GM21825 (cell line): ENCODE data around the gene FOXA2.
"Not testable (repeated sequence)": the region's sequence is repeated elsewhere in the genome, so short reads cannot be mapped to it uniquely, and the experiment has no call there.

ENCODE experiments used
- ATAC-seq: cut with Tn5 transposase; IDR thresholded peaks from one replicate; pipeline ENCODE4 v1.9.1; 2021; ENCODE audit warnings: mild to moderate bottlenecking, moderate library complexity; ENCODE audit not compliant: unreplicated experiment

Gene FOXA2

DNA sequence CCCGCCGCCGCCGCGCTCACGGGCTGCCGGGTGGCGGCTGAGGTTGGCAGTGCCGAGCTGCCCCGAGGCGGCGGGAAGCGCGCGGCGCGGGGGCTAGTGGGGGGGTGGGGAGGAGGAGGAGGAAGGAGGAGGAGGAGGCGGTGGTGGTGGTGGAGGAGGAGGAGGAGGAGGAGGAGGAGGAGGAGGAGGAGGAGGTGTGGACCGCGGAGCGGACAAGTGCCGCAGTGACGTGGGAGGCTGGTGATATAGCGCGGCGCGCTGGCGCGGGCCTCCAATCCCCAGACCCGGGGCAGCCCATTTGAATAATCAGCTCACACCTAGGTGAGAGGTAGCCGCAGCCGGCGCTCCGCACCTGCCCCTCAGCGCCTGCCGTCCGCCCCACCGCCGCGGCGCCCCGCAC, at the start of gene FOXA2:
FOXA2 (minus strand) TSS at position 51 of the 400 bp plus-strand sequence. CDS start 294 bp downstream, outside the sequence.
- ATAC-seq = no peak

- no peak for ATAC-seq
Observed at GRCh38 chr20:22630701-22631100, 46.3 kb upstream of the FOXA2 start.

DNA sequence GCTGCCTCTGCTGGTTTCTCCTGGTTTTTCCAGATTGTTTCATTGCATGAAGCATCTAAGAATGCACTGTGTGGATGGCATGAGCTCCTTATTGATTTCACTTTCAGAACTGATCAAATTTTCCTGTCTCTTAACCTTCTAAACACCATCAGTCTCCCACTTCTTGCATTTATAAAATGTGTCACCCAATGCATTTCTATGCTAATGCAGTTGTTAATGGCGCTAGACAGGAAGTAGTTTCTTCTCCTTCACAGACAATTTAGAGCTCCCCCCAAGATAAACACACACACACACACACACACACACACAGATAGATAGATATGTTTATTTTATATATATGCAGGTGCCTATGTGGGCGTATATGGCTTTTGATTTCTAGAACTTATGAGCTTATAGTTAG, 45.6 kb upstream of the FOXA2 start:
- ATAC-seq = no peak

GRCh38 chr20:22629447-22629846, 45.1 kb upstream of the FOXA2 start:
- no peak for ATAC-seq

DNA sequence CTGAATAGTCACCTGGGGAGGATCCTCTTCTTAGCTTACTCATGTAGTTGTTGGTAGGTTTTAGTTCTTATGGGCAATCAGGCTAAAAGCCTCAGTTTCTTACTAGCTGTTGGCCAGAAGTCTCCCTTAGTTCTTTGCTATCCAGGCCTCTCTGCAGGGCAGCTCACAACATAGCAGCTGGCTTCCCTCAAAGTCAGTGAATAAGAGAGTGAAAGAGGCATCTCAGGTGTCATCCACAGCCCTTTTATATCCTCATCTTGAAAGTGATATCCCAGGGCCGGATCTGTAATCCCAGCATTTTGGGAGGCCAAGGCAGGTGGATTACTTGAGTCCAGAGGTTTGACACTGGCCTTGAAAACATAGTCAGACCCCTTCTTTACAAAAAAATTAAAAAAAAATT, 42.1 kb upstream of the FOXA2 start:
- ATAC-seq = no peak

DNA sequence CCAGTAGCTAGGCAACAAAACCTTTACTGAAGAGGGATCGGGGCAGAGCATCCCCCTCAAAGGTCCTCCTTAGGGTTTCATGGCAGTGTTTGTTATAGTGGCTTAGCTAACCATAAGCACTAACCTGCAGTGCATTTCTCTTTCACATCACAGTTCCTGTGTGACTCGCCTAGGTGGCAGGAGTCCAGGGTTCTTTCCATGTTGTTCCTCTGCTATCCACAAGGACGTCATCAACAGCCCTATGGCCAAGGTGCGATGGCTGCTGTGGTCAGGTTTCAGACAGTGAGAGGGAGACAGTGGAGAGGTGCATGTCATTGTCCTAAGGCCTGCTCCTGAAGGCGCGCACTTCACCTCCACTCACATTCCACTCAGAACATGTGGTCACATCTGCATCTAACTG, 38.8 kb upstream of the FOXA2 start:
- no peak for ATAC-seq

- no peak for ATAC-seq
Observed at GRCh38 chr20:22620342-22620741, 36.0 kb upstream of the FOXA2 start.

DNA sequence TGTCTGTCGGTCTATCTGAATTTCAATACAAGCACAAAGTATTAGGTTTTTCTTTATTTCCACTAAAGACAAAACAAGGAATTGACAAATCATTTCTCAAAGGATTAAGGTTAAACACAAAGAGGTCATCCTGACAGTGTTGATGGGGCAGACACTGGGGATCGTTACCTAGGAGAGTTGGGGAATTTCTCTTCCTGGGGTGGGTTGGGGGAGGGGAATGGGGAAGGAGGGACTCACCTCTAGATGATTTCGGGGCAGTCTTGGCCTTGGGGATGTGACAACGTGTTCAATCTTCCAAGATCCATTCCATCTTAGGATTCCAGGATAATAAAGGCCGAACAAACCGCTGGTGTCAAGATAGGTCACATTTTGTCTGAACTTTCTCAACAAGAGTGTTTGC, 35.4 kb upstream of the FOXA2 start:
- ATAC-seq = no peak

GRCh38 chr20:22619272-22619671, 34.9 kb upstream of the FOXA2 start:
- ATAC-seq = no peak

DNA sequence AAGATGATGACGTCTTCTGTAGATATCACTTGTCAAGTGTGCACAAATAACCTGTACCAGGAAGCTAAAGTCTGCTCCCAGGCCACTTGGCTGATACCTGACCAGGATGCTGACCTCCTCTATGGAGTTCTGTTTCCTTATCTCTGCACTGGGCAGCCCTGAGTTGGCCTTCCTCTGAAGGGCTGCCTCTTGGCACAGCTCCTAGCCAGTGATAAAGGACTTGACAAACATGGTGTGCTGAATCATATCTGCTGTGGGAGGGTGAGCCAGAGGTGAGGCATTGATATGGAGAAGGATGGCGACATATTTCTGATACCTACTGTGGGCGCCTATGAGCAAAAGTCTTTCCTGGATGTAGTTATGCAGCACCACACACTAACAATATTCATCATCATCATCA, 32.8 kb upstream of the FOXA2 start:
- no peak for ATAC-seq

DNA sequence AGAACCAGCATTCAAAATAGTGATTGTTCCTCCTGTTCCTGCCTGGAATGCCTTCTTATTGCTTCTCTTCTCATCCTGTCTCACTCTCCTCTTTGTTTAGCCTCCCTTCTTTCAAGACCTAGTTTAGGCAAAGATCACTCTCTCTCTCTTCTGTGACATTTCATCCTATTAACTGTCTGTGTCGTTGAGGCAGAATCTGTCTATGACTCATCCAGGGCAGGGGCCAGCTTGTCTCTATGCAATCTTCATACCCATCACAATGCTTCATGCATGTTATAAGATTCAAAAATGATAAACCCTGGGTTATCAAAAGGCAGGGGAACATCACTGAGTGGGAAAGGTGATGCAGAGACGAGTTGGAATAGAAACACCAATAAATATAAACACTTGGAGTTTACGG, 32.2 kb upstream of the FOXA2 start:
- ATAC-seq = no peak

DNA sequence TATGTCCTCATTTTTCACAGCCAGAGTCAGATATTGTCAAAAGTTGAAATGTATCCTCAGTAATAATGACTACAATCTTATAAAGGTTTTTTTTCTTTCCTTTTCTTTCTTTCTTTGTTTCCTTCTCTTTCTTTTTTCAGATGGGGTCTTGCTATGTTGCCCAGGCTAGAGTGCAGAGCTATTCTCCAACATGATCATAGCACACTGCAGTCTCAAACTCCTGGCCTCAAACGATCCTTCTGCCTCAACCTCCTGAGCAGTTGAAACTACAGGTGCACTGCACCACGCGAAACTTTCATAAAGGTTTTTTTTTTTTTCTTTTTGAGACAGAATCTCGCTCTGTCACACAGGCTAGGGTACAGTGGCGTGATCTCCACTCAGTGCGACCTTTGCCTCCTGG, 31.1 kb upstream of the FOXA2 start:
- ATAC-seq = no peak

DNA sequence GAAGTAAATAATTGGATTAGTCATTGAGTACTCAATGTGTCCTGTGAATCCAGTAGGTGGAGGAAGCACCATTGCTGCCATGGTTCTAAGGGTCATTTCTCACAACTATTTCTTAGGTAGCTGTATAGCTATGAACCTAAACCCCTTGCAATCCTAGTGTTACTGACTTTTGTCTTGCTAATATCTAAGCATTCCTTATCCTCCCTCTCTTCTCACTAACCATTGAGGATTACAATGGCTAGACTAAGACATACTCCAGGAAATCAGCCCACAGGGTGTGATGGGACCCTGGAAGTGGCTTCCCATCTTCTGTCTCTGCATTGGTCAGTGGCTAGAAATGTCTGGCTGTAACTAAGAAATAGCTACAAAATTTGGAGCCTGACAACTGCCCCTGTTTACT, 27.3 kb upstream of the FOXA2 start:
- ATAC-seq = no peak

DNA sequence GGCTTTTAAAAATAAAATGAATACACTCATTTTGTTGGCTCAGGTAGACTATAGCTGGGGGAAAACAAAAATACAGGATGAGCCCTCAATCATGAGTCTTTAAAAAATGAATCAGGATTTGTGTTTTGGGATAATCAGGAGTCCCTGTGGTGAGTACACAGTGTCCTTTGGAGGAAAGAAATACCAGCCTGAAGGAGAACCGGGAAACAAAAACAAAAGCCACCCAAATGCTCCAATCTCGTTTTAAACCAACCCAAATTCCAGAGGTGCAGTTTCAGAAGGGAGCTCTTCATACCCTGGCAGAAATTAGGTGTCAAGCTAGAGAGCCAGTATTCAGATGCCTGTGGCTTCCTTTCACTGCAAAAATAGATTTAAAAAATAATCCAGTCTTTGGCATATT, 23.3 kb upstream of the FOXA2 start:
- no peak for ATAC-seq

DNA sequence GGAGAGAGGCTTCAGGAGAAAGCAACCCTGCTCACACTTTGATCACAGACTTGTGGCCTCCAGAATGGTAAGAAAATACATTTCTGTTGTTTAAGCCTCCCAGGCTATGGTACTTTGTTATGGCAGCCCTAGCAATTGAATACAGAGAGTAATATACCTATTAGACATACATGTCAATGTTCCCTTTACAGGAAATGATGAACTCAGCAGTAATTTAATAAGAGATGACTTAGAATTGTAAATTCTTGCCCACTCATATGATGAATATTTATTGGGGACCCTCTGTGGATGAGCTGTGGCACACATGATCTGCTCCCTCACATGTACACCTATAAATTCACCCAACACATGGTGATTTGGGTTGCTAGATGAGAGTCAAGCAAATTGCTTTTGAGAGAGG, 20.4 kb upstream of the FOXA2 start:
- ATAC-seq = no peak

GRCh38 chr20:22601361-22602141, 17.2 kb upstream of the FOXA2 start:
- ATAC-seq = no peak

DNA sequence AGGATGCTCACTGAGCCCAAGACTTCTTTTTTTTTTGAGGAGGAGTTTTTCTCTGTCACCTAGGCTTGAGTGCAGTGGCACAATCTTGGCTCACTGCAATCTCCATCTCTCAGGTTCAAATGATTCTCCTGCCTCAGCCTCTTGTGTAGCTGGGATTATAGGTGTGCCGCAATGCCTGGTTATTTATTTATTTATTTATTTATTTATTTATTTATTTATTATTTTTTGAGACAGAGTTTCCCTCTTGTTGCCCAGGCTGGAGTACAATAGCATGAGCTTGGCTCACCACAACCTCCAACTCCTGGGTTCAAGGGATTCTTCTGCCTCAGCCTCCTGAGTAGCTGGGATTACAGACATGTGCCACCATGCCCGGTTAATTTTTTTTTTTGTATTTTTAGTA, 14.9 kb upstream of the FOXA2 start:
- ATAC-seq = not testable (repeated sequence)

DNA sequence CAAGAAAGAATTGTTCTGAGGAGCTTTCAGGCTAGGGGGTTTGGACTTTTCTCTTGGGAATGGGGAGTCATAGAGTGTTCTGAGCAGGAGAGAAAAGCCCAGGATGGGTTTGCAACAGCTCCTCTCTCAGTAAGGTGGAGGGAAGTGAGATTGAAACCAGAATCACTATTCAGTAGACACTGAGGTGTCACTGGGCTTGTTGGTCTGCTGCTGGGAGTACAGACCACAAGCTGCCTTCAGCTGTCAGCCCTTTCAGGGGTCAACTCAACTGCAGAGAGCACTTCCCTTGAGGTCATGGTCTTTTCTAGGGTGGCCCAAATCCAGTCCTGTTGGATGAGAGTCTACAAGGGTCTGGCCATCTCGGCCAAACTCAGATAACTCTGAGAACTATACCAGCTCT, 12.9 kb upstream of the FOXA2 start:
- ATAC-seq = no peak

GRCh38 chr20:22590662-22591061, 6.3 kb upstream of the FOXA2 start:
- ATAC-seq = no peak

DNA sequence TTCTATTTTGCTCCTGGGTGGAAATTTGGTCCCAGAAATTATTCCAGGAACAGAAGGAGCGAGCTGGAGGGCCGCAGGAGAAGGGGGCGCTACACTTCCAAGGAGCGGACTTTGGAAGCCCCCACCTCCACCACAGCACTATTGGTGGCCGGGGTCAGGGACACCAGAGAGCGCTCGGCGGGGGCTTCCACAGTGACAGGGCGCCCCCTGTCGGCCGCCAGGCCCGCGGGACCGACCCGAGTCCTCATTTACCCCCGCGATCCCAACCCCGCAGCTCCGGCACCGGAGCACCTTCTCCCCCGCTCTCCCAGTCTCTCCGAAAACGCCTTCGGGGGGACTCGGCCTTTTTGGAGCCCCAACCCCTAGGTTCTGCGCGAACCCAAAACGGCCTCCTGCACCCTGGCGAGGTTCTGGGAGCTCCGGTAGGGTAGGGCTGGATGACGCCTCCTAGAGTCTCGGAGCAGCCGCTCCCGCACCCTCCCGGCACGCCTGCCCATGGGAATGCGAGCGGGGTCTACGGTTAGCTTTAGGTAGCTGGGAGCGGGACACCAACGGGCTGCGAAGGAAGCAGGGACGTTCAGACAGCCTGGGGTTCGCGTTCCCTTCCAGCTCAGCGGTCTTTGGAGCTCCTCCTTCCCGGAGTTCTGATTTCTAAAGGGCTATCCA, 2.4 kb upstream of the FOXA2 start:
- no peak for ATAC-seq

- no peak for ATAC-seq
Observed at GRCh38 chr20:22585786-22586493, 1.6 kb upstream of the FOXA2 start.
